ENCODE data around the gene ARHGAP31.
"Not testable (repeated sequence)": the region's sequence is repeated elsewhere in the genome, so short reads cannot be mapped to it uniquely, and the experiment has no call there.

ARHGAP31 gene

DNA sequence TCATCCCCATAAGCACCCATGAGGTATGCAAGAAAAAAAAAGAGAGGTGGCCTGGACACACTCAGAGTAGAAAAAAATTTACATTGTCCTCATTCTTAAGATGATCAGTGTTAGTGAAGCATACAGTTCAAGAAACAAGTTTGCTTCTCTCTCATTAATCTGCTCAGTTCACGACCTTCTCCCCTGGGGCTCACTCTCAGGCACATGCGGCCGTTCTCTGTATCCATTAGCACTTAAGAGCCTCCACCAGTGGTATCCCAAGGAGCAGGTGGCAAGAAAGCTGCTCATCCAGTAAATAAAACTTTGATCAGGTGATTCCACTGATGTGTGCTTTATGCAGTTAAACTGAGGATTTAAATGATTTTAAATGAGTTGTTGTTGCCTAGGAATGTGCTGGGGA, 57.4 kb downstream of the ARHGAP31 start:
- DNase-seq (ENCODE audit: low read depth, low spot score) = no peak

DNA sequence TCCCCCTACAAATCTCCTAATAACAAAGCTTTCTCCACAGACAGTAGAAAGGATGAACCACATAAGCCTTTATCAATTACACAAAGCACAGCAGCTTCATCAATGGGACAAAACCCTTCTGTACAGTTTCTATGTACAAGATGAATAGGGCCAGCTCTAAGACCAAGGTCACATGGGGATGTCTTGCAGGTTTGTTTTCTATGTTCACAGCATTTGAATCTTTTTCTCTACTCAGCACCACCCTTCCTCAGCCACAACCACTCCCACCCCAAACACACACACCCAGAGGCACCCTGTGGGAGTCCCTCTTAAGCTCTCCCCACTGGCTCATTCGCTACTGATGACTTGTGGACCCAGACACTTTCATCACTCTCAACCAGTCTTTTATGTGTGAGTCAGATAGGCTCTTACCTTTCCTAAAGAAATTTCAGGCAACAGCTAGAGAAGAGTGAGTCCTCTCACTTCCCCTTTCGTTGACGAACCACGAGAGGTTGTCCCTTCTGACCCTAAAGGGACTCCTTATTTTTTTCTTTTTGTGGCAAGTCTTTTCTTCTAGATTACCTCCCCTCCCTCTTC, 57.9 kb downstream of the ARHGAP31 start:
- peak; percentile 26 for DNase-seq (ENCODE audit: low read depth, low spot score)

DNA sequence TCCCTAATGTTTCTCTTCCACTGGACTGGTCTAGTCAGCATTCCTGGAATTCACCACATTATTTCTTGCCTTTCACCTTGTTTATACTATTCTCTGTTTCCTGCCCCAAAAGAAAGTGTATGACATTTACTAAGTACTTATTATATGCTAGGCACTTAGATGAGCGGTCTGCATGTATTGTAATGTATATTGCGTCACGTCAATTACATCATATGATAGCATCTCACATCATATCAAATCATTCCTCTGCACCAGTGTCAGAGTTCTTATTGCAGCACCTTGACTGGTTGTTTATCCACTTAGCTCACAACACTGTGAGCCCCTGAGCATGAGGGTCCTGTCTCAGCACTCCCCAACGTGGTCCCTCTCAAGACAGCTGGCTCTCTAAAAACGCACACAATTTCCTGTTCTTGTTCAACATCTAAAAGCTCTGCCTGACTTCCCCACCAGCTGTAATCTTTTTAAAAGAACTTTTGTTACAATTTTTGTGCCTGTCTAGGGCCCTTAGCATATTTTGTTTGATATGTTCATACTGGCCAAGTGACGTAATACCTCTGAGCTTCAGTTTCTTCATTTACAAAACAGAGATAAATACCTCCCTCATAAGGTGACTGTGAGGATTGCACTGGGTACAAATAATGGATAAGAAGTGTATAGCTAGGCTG, 58.8 kb downstream of the ARHGAP31 start:
- peak; percentile 59 for DNase-seq (ENCODE audit: low read depth, low spot score)

DNA sequence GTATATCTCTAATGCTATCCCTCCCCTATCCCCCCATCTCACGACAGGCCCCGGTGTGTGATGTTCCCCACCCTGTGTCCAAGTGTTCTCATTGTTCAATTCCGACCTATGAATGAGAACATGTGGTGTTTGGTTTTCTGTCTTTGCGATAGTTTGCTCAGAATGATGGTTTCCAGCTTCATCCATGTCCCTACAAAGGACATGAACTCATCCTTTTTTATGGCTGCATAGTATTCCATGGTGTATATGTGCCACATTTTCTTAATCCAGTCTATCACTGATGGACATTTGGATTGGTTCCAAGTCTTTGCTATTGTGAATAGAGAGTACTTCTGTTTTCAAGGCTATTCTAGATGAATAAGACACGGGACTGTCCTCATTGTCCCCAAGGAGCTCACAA, 61.4 kb downstream of the ARHGAP31 start:
- DNase-seq (ENCODE audit: low read depth, low spot score) = not testable (repeated sequence)

DNA sequence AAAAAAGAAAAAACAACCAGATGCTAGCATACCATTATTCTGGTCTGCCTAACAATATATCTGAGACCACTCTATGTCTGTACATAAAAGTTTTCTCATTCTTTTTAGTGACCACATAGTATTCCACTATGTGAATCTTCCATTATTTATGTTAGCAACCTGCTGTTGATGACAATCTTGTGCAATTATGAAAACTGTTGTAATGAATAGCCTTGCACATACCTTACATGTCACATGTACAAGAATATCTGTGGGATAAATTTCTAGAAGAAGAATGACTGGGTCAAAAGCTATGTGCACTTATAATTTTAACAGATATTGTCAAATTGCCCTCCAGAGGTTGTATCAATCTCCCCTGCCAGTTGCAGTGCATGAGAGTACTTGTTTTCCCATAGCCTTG, 62.5 kb downstream of the ARHGAP31 start:
- DNase-seq (ENCODE audit: low read depth, low spot score) = no peak

DNA sequence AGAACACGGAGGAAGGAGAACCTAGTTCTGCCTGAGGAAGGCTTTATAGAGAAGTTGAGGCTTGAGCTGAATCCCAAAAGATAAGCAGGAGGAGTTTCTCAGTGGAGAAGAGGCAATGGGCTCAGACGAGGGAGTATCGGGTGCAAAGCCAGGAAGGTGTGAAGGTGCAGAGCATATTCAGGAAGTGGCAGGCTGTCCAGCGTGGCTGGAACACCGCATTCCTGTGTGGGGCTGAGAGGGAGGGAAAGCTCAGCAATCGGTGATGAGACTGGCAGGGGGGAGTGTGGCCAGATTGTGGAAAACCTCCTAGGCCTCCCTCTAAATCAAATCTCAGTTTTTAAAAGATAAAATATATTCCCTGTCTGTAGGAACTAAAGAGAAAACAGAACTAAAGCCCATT, 63.0 kb downstream of the ARHGAP31 start:
- DNase-seq (ENCODE audit: low read depth, low spot score) = peak; percentile 42

DNA sequence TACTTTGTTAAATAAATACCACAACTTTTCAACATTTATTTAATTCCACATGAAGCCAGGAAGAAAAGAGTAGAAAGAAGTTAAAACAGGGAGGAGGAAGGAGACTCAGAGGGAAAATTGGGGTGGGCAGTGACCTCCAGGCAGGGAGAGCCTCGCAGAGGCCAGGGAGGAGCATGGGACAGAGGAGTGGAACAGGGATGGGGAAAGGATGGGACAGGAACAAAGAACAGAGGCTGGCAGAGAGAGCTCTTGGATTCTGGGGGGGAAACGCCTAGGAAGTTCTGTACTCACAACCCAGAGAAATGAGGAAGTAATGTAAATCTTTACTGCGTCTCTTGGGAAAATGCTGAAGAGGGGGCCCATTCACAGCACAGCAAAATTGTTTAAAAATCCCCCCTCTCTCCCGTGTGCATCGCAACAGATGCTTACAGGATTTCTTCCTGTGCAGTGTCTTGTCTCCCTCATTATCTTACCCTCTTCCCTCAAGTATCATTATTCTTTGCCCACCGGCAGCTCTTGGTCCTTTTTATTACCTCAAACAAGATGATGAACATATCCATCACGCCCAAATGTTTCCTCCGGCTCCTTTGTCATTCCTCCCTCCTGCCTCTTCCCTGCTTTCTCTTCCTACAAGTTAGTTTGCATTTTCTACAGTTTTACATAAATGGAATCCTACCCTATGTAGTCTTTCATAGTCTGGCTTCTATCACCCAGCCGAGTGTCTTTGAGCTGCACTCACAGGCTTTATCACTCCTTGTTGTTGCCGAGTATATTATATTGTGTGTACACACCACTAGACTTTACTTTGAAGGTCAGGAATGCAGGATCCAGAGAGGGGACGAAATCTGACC, 65.5 kb downstream of the ARHGAP31 start:
- DNase-seq (ENCODE audit: low read depth, low spot score) = no peak

DNA sequence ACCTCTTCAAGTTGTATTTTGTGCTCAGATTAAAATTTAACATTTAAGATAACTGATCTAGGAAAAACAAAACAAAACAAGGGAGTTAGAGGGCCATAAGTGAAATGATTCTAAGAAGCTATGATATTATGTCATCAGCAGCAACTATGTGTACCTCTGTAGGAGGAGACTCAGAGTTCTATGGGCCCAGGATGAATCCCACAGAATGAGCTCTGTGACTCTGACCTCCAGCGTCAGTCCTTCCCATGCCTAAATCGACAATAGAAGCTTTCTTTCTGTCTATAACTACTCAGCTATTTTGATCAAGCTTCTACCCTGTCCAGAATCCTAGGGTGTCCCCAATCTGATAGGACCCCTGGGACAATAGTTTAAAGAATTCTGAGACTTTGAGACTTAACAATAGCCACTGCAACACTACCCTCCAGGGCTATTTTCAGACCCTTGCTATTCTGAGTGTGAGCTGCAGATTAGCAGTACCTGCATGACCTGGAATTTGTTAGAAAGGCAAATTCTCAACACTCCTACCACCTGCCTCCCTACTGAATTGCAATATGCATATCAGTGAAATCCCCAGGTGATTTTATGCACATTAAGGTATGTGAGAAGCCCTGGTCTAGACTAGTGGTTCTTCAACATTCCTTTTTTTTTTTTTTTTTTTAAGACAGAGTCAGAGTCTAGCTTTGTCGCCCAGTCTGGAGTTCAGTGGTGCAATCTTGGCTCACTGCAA, 66.7 kb downstream of the ARHGAP31 start:
- DNase-seq (ENCODE audit: low read depth, low spot score) = no peak

DNA sequence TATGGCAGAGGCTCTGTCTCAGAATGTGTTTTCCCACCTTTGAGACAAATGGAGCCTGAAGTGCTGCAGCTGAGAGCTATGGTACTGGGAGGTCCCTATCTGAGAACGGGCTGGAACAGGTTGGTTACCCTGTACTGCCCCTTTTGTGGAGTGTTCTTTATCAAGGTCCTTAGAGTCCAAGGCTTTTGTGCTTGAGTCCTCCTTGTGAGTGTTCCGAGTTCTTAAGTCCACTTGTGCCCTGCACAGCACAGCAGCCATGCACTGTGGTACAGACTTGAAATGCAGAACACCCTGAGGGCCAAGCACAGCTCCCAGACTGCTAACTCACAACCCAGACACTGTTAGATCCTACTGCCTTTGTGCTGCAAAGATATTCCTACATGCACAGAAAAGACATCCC, 67.8 kb downstream of the ARHGAP31 start:
- DNase-seq (ENCODE audit: low read depth, low spot score) = no peak

DNA sequence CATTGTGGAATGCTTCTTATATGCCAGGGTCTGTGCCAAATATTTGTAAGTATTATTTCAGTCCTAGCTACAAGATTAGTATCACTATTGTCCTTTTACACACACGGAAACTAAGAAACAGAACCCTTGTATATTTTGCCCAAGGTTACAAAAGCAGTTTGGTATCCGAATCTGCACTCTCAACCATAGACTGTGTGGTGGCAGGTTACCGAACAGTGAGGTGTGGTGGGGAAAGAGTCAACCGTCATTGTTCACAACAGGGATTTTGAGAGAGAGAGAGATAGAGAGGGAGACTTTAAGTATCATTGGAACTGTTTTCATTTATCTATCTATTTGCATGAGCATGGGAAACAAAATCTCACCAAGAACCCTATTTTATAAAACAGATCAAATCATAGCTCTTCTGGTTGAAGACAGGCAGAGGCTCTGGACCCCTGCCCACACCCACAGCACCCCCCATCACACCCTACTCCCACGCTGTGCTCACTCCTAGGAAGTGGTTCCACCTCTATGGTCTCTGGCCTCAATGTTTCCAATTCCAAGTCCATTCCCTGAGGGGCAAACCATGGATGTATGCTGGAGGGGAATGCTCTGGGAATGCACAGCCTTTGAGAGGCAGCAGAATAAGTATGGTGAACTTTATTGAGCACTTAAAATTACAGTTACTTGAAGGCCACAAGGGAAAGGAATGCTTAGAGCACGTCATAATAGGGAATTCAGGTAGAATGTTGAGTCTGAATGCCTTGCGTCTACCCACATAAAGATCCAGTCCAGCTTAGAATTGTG, 69.0 kb downstream of the ARHGAP31 start:
- no peak for DNase-seq (ENCODE audit: low read depth, low spot score)

DNA sequence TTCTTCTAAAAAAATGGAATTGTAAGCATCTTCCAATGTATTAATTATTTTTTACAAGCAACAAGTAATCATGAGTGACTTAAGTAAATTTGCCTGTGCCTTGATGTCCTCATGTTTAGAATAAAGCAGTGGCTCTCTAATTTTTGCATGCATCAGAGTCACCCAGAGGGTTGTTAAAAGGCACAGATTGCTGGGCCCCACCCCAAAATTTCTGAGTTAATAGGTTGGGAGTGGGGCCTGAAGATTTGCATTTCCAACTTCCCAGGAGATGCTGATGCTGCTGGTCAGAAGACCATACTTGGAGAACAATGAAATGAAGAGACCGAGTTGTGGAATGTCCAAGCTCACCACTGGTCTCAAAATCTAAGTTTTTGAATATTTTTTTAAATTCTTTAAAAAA, 70.2 kb downstream of the ARHGAP31 start:
- no peak for DNase-seq (ENCODE audit: low read depth, low spot score)

DNA sequence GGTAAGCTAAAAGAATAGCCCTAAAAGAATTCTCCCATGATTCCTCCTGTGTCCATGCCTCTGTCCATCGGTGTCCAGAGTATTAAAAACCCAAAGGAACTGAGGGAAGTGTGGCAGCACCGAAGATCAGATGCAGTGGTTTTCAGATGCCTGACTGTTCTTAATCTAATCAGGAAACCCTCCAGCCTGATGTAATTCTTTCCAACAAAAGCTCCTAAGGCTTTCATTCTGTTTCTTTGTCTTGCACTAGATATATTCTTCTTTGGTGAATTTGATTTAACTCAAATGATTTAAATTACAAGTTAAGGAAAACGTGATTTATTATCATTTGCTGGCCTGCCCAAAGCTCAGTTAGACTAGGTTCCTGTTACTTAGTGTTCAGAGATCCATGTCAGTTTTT, 71.2 kb downstream of the ARHGAP31 start:
- DNase-seq (ENCODE audit: low read depth, low spot score) = no peak

DNA sequence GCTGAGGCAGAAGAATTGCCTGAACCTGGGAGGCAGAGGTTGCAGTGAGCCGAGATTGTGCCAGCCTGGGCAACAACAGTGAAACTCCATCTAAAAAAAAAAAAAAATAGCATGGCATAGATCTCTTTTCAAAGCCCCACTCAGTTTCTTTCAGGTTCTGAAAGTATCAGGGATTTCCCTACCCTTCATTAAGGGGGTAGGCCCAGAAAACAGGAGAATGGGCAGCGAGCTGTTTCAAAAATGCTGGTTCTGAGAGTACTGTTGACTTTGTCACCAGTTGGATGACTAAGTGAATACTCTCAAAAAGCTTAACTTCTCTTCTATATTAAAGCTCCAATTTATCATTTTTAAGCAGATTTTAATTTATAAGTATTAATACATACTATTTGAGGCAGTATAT, 72.8 kb downstream of the ARHGAP31 start:
- no peak for DNase-seq (ENCODE audit: low read depth, low spot score)

DNA sequence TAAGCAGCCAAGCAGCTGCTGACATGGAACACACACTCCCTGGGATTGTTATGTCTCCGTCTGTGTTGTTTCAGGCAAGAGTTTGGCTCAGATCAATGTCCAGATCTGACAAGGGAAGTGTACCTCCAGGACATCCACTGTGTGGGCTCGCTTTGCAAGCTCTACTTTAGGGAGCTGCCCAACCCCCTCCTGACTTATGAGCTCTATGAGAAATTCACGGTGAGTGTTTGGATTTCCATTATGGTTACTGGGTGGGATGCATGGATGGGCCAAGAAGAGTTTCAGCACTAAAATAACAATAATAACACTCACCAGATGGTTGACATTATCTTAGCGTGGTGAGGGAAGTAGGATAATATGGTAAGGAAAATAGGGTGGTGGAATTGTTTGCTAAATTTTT, 74.1 kb downstream of the ARHGAP31 start:
- no peak for DNase-seq (ENCODE audit: low read depth, low spot score)

DNA sequence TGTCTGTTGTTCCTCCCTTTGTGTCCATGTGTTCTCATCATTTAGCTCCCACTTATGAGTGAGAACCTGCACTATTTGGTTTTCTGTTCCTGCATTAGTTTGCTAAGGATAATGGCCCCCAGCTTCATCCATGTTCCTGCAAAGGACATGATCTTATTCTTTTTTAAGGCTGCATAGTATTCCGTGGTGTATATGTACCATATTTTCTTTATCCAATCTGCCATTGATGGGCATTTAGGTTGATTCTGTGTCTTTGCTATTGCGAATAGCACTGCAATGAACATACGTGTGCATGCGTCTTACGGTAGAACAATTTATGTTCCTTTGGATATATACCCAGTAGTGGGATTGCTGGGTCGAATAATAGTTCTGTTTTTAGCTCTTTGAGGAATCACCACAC, 77.6 kb downstream of the ARHGAP31 start:
- DNase-seq (ENCODE audit: low read depth, low spot score) = not testable (repeated sequence)

DNA sequence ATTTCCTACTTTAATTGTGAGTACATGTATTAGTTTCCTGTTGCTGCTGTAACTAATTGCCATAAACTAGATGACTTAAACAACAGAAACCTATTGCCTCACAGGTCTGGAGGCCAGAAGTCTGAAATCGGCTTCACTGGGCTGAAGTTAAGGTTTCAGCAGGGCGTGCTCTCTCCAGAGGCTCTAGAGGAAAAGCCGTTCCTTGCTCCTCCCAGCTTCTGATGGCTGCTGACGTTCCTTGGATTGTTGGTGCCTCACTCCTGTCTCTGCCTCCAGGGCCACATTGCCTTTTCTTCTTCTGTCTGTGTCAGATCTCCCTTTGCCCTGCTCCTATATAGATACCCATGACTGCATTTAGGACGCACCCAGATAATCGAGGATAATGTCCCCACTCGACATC, 80.9 kb downstream of the ARHGAP31 start:
- no peak for DNase-seq (ENCODE audit: low read depth, low spot score)

DNA sequence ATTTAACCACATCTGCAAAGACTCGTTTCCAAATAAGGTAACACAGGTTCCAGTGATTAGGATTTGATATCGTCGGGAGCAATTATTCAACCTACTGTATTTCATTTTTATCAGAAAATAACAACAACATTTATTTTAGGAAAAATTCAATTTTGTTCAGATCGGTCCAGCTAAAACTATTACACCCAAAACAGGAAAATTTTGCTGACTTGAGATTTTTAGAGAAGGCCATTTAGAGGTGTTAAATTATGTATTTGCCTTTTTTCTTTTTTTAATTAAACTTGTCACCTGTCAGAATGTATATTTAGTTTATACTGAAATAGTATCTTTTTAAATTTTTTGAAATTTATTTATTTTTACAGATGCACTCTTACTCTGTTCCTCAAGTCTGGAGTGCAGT, 81.3 kb downstream of the ARHGAP31 start:
- DNase-seq (ENCODE audit: low read depth, low spot score) = no peak

DNA sequence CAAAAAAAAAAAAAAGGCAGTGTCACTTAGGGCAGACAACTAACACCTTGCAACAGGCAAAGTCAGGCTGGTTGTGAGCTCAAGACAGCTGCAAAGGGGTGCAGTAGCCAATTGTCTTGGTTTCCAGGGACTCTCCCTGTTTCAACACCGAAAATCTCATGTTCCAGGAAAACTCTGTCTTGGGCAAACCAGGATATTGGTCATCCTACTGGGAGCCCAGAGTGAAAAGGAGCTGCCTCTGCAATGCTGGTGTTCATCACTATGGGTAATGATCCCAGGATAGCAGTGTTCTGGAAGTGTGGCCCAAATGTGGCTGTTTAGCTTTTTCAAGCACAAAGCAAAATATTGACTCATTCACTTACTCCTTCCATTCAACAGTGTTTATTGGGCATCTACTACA, 82.6 kb downstream of the ARHGAP31 start:
- no peak for DNase-seq (ENCODE audit: low read depth, low spot score)

DNA sequence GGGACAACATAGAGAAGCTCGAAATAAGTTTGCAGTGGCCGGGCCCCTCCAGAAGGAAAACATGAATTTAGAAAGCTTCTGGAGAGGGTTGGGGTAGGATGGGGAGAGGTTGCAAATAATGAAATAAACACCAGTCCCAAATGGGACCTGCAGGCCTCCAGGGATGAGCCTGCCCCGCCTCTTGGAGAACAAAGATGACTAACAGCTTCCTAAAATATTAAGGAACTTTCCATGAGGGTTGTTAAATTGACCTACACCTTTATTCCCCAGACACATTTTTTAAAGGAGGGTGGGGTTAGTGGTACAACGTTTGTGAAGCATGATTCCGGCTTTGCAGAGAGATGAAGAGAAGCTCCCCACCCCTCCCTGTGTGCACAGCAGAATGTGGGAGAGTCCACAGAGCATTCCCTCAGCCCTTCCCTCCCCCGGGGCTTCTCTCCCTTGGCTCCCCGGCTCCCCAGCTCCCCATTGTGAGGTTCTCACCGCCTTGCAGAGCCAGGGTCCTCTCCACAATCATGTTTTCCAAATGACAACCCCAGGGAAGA, 84.1 kb downstream of the ARHGAP31 start:
- DNase-seq (ENCODE audit: low read depth, low spot score) = no peak

DNA sequence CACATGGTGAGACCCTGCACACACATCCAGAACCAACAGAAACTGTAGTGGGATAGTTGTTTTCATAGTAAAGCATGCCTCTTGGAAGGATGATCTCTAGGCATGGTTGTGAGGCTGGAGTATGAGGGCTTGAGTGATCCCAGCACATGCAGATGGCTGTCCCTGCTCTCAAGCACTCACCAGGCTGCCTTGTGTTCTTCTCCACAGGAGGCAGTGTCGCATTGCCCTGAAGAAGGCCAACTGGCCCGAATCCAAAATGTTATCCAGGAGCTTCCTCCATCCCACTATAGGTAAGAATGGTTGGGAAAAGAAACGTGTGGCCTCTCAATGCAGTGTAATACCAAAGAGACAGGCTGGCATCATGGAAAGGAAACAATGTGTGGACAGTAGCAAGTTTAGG, 86.5 kb downstream of the ARHGAP31 start:
- no peak for DNase-seq (ENCODE audit: low read depth, low spot score)

DNA sequence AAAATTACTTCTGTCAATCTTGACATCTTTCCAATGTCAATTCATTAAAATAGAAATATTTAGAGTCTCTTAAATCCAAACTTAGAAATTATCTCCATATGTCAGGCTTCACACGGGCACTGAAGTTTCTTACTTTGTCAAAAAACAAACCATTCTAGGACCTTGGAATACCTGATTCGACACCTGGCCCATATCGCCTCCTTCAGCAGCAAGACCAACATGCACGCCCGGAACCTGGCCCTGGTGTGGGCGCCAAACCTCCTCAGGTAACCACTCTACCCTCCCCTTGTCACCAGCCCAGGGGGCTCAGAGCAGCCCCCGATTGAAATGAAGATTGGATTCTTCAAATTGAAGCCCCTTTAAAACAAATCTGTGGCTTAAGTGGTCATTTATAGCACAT, 88.0 kb downstream of the ARHGAP31 start:
- DNase-seq (ENCODE audit: low read depth, low spot score) = no peak

All from astrocyte of the hippocampus (primary cell).